HCT116 (cell line): ENCODE measurements around the gene SUPT3H. TPM values are rescaled to one million over a fixed set of nuclear protein-coding genes. Genes with fewer than 3 reads are reported as not detected.

ENCODE experiments used
- ATAC-seq: fragments of 200-7000 bp; cut with Tn5 transposase; 2 replicates; pipeline ENCODE4 v1.9.1; 2020; ENCODE audit warnings: mild to moderate bottlenecking, moderate library complexity
- BruUV-seq: library from RNA; stranded (reverse); fragments of 400-500 nt; replicated peaks from 2 replicates; lab custom pipeline; 2021; lab: Mats Ljungman, UMichigan
- CTCF ChIA-PET: fragments of 300-600 bp; sonication (Branson Sonifier 250); formaldehyde crosslinking; loops from one replicate; lab custom pipeline; 2021; ENCODE audit warnings: antibody characterized with exemption; lab: Charles Lee
- POLR2A ChIA-PET: fragments of 300-600, 350-600 bp; sonication (Branson Sonifier 250); formaldehyde crosslinking; loops from one replicate; lab custom pipeline; 2021; ENCODE audit warnings: antibody characterized with exemption; lab: Charles Lee
- RAD21 ChIA-PET, 2 experiments: fragments of 300-600 bp; sonication (Branson Sonifier 250); formaldehyde crosslinking; loops; one replicate each; lab custom pipeline; 2023; ENCODE audit warnings: low total read pairs in 2 of 2; ENCODE audit not compliant: uncharacterized antibody in 2 of 2, unreplicated experiment in 2 of 2, low non-redundant PET in 1 of 2; lab: Charles Lee
- DNase-seq: peaks from one replicate; pipeline ENCODE4 v3.0.0-alpha.2; 2010; ENCODE audit warnings: low read depth, low spot score
- H2AFZ ChIP-seq: fragments of 200-600 bp; shearing (Covaris generic), sonication (generic); 2 replicates; pipeline ENCODE4 v1.6.1; 2017; ENCODE audit warnings: low read depth, mixed run types, mixed read lengths, antibody characterized with exemption, low read length; ENCODE audit not compliant: poor library complexity, severe bottlenecking
- H3K27ac ChIP-seq: 2 replicates; pipeline ENCODE4 v1.5.1; 2012; ENCODE audit warnings: low read depth, low read length
- H3K27me3 ChIP-seq: fragments of 200-600 bp; sonication (generic); 2 replicates; pipeline ENCODE4 v1.6.1; 2016; ENCODE audit warnings: mixed run types, low read length, mixed read lengths; ENCODE audit not compliant: insufficient read depth
- H3K36me3 ChIP-seq, 2 experiments: fragments of 200-500 bp in 1 of 2; fragments of 200-600 bp in 1 of 2; sonication (Bioruptor generic) in 1 of 2; sonication (generic) in 1 of 2; 2 replicates each; pipeline versions ENCODE4 v1.5.1 to v1.6.1; 2014 to 2016; ENCODE audit warnings: low read length in 2 of 2, inconsistent platforms in 1 of 2, mixed read lengths in 1 of 2, mixed run types in 1 of 2; ENCODE audit not compliant: insufficient read depth in 2 of 2, control insufficient read depth in 1 of 2
- H3K4me1 ChIP-seq, 2 experiments: fragments of 200-600 bp in 1 of 2; sonication (generic) in 1 of 2; 2 replicates each; pipeline versions ENCODE4 v1.5.1 to v1.6.1; 2012 to 2017; ENCODE audit warnings: low read length in 2 of 2, inconsistent platforms in 1 of 2, mild to moderate bottlenecking in 1 of 2, mixed read lengths in 1 of 2, mixed run types in 1 of 2, moderate library complexity in 1 of 2; ENCODE audit not compliant: insufficient read depth in 2 of 2, control insufficient read depth in 1 of 2
- H3K4me2 ChIP-seq: fragments of 200-600 bp; sonication (generic); 2 replicates; pipeline ENCODE4 v1.6.1; 2017; ENCODE audit warnings: mixed run types, low read length, mixed read lengths
- H3K4me3 ChIP-seq, 2 experiments: fragments of 200-600 bp in 1 of 2; sonication (generic) in 1 of 2; replicated peaks in 1 of 2; 2 replicates each; pipeline ENCODE4 v1.5.1; 2011 to 2016; ENCODE audit warnings: low read length in 2 of 2, control low read depth in 1 of 2, low read depth in 1 of 2, mild to moderate bottlenecking in 1 of 2, mixed read lengths in 1 of 2, mixed run types in 1 of 2
- H3K79me2 ChIP-seq: fragments of 200-600 bp; sonication (generic); 2 replicates; pipeline ENCODE4 v1.6.1; 2017; ENCODE audit warnings: mild to moderate bottlenecking, mixed run types, low read length, moderate library complexity, mixed read lengths; ENCODE audit not compliant: insufficient read depth
- H3K9ac ChIP-seq: fragments of 200-600 bp; sonication (generic); 2 replicates; pipeline ENCODE4 v1.6.1; 2016; ENCODE audit warnings: low read length, mixed read lengths
- H3K9me2 ChIP-seq: fragments of 200-600 bp; sonication (generic), shearing (Covaris generic); 2 replicates; pipeline ENCODE4 v1.6.1; 2017; ENCODE audit warnings: mixed run types, mild to moderate bottlenecking, moderate library complexity; ENCODE audit not compliant: insufficient read depth
- H3K9me3 ChIP-seq, 2 experiments: fragments of 200-500 bp in 1 of 2; fragments of 200-600 bp in 1 of 2; sonication (Bioruptor generic) in 1 of 2; sonication (generic) in 1 of 2; 2 replicates each; pipeline ENCODE4 v1.6.1; 2014 to 2017; ENCODE audit warnings: low read length in 2 of 2, mixed read lengths in 2 of 2, inconsistent platforms in 1 of 2, low read depth in 1 of 2, mild to moderate bottlenecking in 1 of 2, mixed run types in 1 of 2, moderate library complexity in 1 of 2; ENCODE audit not compliant: control insufficient read depth in 1 of 2, insufficient read depth in 1 of 2
- H4K20me1 ChIP-seq: fragments of 200-600 bp; sonication (generic), shearing (Covaris generic); 2 replicates; pipeline ENCODE4 v1.6.1; 2017; ENCODE audit warnings: mixed run types, mild to moderate bottlenecking, moderate library complexity; ENCODE audit not compliant: insufficient read depth
- ATF3 ChIP-seq: IDR thresholded peaks from 2 replicates; pipeline ENCODE4 v1.6.1; 2012
- CBX3 ChIP-seq: IDR thresholded peaks from 2 replicates; pipeline ENCODE4 v1.6.1; 2012; ENCODE audit warnings: low read depth
- CEBPB ChIP-seq: IDR thresholded peaks from 2 replicates; pipeline ENCODE4 v1.6.1; 2012; ENCODE audit warnings: low read depth
- EGR1 ChIP-seq: IDR thresholded peaks from 2 replicates; pipeline ENCODE4 v1.6.1; 2012; ENCODE audit warnings: low read depth
- EZH2 ChIP-seq: fragments of 200-600 bp; sonication (generic); IDR thresholded peaks from 2 replicates; pipeline ENCODE4 v1.6.1; 2017; ENCODE audit warnings: antibody characterized with exemption, mixed run types
- EZH2phosphoT487 ChIP-seq: fragments of 200-600 bp; IDR thresholded peaks from 2 replicates; pipeline ENCODE4 v1.6.1; 2018; ENCODE audit warnings: antibody characterized with exemption, borderline replicate concordance
- FOSL1 ChIP-seq: IDR thresholded peaks from 2 replicates; pipeline ENCODE4 v1.6.1; 2012; ENCODE audit warnings: low read depth
- JUND ChIP-seq: IDR thresholded peaks from 2 replicates; pipeline ENCODE4 v1.6.1; 2012
- MAX ChIP-seq: IDR thresholded peaks from 2 replicates; pipeline ENCODE4 v1.6.1; 2012
- POLR2A ChIP-seq: IDR thresholded peaks from 2 replicates; pipeline ENCODE4 v1.7.0; 2011; ENCODE audit warnings: borderline replicate concordance; ENCODE audit not compliant: insufficient read depth, insufficient read length; ENCODE audit errors: extremely low read depth
- POLR2AphosphoS5 ChIP-seq: IDR thresholded peaks from 2 replicates; pipeline ENCODE4 v1.6.1; 2011; ENCODE audit warnings: mild to moderate bottlenecking, low read depth, low read length, moderate library complexity
- RAD21 ChIP-seq: IDR thresholded peaks from 2 replicates; pipeline ENCODE4 v1.6.1; 2012; ENCODE audit warnings: low read depth, mild to moderate bottlenecking
- REST ChIP-seq: IDR thresholded peaks from 2 replicates; pipeline ENCODE4 v1.6.1; 2012; ENCODE audit warnings: low read depth
- SIN3A ChIP-seq: IDR thresholded peaks from 2 replicates; pipeline ENCODE4 v1.6.1; 2012; ENCODE audit warnings: low read depth
- SP1 ChIP-seq: IDR thresholded peaks from 2 replicates; pipeline ENCODE4 v1.6.1; 2012; ENCODE audit warnings: low read depth
- SRF ChIP-seq: IDR thresholded peaks from 2 replicates; pipeline ENCODE4 v1.6.1; 2012; ENCODE audit warnings: low read depth
- TCF7L2 ChIP-seq: IDR thresholded peaks from 2 replicates; pipeline ENCODE4 v1.7.0; 2011; ENCODE audit warnings: borderline replicate concordance, inconsistent platforms; ENCODE audit not compliant: insufficient read depth, insufficient read length; ENCODE audit errors: extremely low read depth
- YY1 ChIP-seq: IDR thresholded peaks from 2 replicates; pipeline ENCODE4 v1.6.1; 2011; ENCODE audit warnings: low read length, low read depth, moderate library complexity, mild to moderate bottlenecking; ENCODE audit not compliant: insufficient replicate concordance; ENCODE audit errors: extremely low read depth
- ZFX ChIP-seq: fragments of 450-650 bp; IDR thresholded peaks from 2 replicates; pipeline ENCODE4 v1.6.1; 2017
- ZNF274 ChIP-seq: fragments of 200-500 bp; sonication (Bioruptor generic); IDR thresholded peaks from 2 replicates; pipeline ENCODE4 v1.6.1; 2014; ENCODE audit warnings: mild to moderate bottlenecking, low read depth, low read length, inconsistent platforms
- intact Hi-C: fragments of 100-400 bp; cut with micrococcal nuclease; formaldehyde crosslinking; loops from 2 replicates; pipeline ENCODE4 v1.10.0; 2022
- total RNA-seq: library from RNA; stranded (reverse); gene quantifications from one replicate; pipeline ENCODE4 v1.2.1, GENCODE V29; 2021; ENCODE audit not compliant: unreplicated experiment

The SUPT3H gene
- total RNA-seq, 1 experiment from 2014 or later, result 7.4 TPM

GRCh38 chr6:44837741-44838140, 540.0 kb downstream of the SUPT3H start:
- no peaks in the 10 kb centered on the region for H3K9me3 ChIP-seq
- no peaks in the 10 kb centered on the region for H3K4me1 ChIP-seq
- no peaks in the 10 kb centered on the region for H3K36me3 ChIP-seq
- H3K27ac ChIP-seq, result no peak overlapping the region
- no peaks in the 10 kb centered on the region for H3K79me2 ChIP-seq
- no TSS peak for BruUV-seq
- no peaks in the 10 kb centered on the region for H4K20me1 ChIP-seq
- ChIA-PET POLR2A (no interaction called here), CTCF (no interaction called here), RAD21 (no interaction called here)
- no peak overlapping the region for H3K4me2 ChIP-seq
- H3K9me2 ChIP-seq, result no peaks in the 10 kb centered on the region
- no peaks in the 10 kb centered on the region for H3K27me3 ChIP-seq
- no peak overlapping the region for H3K4me3 ChIP-seq
- ATAC-seq (no peak), DNase-seq (no peak)
- intact Hi-C loops, result no loop called here
- H3K9ac ChIP-seq, result no peak overlapping the region
- no peak overlapping the region for H2AFZ ChIP-seq
- TF ChIP-seq POLR2AphosphoS5 (no peak), REST (no peak), JUND (no peak), TCF7L2 (no peak), EGR1 (no peak), CEBPB (no peak), SP1 (no peak), ZFX (no peak), YY1 (no peak), POLR2A (no peak), MAX (no peak), ATF3 (no peak), SIN3A (no peak), EZH2phosphoT487 (no peak), SRF (no peak), EZH2 (no peak), RAD21 (no peak), ZNF274 (no peak), CBX3 (no peak), FOSL1 (no peak)
- TF ChIP-seq, all 23 proteins: peak for 0
